ENCODE data around the gene TMEM258. TPM values are rescaled to one million over a fixed set of nuclear protein-coding genes. Genes with fewer than 3 reads are reported as not detected.

The TMEM258 gene
- 78.1 and 115 TPM in 2 replicates for total RNA-seq (2014; rRNA removed; shearing (Covaris generic))

GRCh38 chr11:61792310-61793082 is at the start of gene TMEM258, which contains the start of gene FEN1:
Gene TMEM258, minus strand, starts transcription at chr11:61792599. Its CDS starts 41 bp downstream, at chr11:61792558.
Gene FEN1, plus strand, starts transcription at chr11:61792911. Its CDS starts 2,451 bp downstream, at chr11:61795362.
- peak; percentile 87 for DNase-seq (ENCODE audit: low spot score)

GRCh38 chr11:61841636-61842527 is 49.5 kb upstream of the TMEM258 start:
- no peak for DNase-seq (ENCODE audit: low spot score)

- no peak for DNase-seq (ENCODE audit: low spot score)
Measured at GRCh38 chr11:61840371-61840770, 48.0 kb upstream of the TMEM258 start.

GRCh38 chr11:61839742-61840141 is 47.3 kb upstream of the TMEM258 start:
- DNase-seq (ENCODE audit: low spot score): no peak

- DNase-seq (ENCODE audit: low spot score): no peak
Measured at GRCh38 chr11:61838921-61839320, 46.5 kb upstream of the TMEM258 start.

- DNase-seq (ENCODE audit: low spot score): no peak
Measured at GRCh38 chr11:61838501-61838900, 46.1 kb upstream of the TMEM258 start.

GRCh38 chr11:61837411-61838005 is 45.1 kb upstream of the TMEM258 start:
- DNase-seq (ENCODE audit: low spot score): no peak

GRCh38 chr11:61836193-61836592 is 43.8 kb upstream of the TMEM258 start:
- no peak for DNase-seq (ENCODE audit: low spot score)

GRCh38 chr11:61834278-61835048 is 42.1 kb upstream of the TMEM258 start:
- DNase-seq (ENCODE audit: low spot score): peak; percentile 68

GRCh38 chr11:61833926-61834277 is 41.5 kb upstream of the TMEM258 start:
- DNase-seq (ENCODE audit: low spot score): no peak

GRCh38 chr11:61833471-61833870 is 41.1 kb upstream of the TMEM258 start:
- DNase-seq (ENCODE audit: low spot score): no peak

- no peak for DNase-seq (ENCODE audit: low spot score)
Measured at GRCh38 chr11:61832754-61833153, 40.4 kb upstream of the TMEM258 start.

- no peak for DNase-seq (ENCODE audit: low spot score)
Measured at GRCh38 chr11:61832207-61832606, 39.8 kb upstream of the TMEM258 start.

GRCh38 chr11:61830237-61831105 is 38.1 kb upstream of the TMEM258 start:
- DNase-seq (ENCODE audit: low spot score): no peak

GRCh38 chr11:61829806-61830205 is 37.4 kb upstream of the TMEM258 start:
- DNase-seq (ENCODE audit: low spot score): no peak

GRCh38 chr11:61828629-61829407 is 36.4 kb upstream of the TMEM258 start:
- DNase-seq (ENCODE audit: low spot score): no peak

GRCh38 chr11:61828379-61828628 is 35.9 kb upstream of the TMEM258 start:
- no peak for DNase-seq (ENCODE audit: low spot score)

GRCh38 chr11:61827571-61828378 is 35.4 kb upstream of the TMEM258 start, which contains the start of gene FADS2:
Gene FADS2, plus strand, starts transcription at chr11:61828300. Its CDS starts 91 bp downstream, at chr11:61828391.
- peak; percentile 91 for DNase-seq (ENCODE audit: low spot score)

Measured in A172 (cell line).